GM10248 (cell line): ENCODE results near the gene LOX.

Source experiments
- CTCF ChIA-PET: fragments of 300-600 bp; sonication (Branson Sonifier 250); formaldehyde crosslinking; extraction: SDS; loops from one replicate; lab custom pipeline; 2021; ENCODE audit warnings: antibody characterized with exemption; lab: Yijun Ruan, JAX
- POLR2A ChIA-PET: fragments of 350-650 bp; sonication (Branson Sonifier 250); formaldehyde crosslinking; extraction: SDS; loops from one replicate; lab custom pipeline; 2020; ENCODE audit warnings: antibody characterized with exemption; lab: Yijun Ruan, JAX
- DNase-seq: peaks from one replicate; pipeline ENCODE4 v3.0.0; 2012; ENCODE audit errors: extremely low spot score
- TF ChIP-seq, protein P1 (sequence below): IDR thresholded peaks from 2 replicates; pipeline ENCODE4 v1.5.1; 2012; ENCODE audit warnings: mild to moderate bottlenecking, low read depth; ENCODE audit errors: extremely low read depth, missing control alignments, control extremely low read depth

The LOX gene

GRCh38 chr5:122050959-122051358, 27.1 kb downstream of the LOX start:
- DNase-seq: no peak
- ChIA-PET CTCF (no interaction called here), POLR2A (no interaction called here)
- TF ChIP-seq, protein P1, sequence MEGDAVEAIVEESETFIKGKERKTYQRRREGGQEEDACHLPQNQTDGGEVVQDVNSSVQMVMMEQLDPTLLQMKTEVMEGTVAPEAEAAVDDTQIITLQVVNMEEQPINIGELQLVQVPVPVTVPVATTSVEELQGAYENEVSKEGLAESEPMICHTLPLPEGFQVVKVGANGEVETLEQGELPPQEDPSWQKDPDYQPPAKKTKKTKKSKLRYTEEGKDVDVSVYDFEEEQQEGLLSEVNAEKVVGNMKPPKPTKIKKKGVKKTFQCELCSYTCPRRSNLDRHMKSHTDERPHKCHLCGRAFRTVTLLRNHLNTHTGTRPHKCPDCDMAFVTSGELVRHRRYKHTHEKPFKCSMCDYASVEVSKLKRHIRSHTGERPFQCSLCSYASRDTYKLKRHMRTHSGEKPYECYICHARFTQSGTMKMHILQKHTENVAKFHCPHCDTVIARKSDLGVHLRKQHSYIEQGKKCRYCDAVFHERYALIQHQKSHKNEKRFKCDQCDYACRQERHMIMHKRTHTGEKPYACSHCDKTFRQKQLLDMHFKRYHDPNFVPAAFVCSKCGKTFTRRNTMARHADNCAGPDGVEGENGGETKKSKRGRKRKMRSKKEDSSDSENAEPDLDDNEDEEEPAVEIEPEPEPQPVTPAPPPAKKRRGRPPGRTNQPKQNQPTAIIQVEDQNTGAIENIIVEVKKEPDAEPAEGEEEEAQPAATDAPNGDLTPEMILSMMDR: no peak

GRCh38 chr5:122040636-122041302, 37.3 kb downstream of the LOX start:
- no peak for DNase-seq
- CTCF ChIA-PET: interaction anchor here (1.2 kb wide), 2 partner anchors 11 to 246 kb away, joined by 3 read pairs; no protein-coding TSS in a partner anchor
- TF ChIP-seq, protein P1: no peak
- POLR2A ChIA-PET: no interaction called here

GRCh38 chr5:122036326-122036725, 41.7 kb downstream of the LOX start:
- CTCF ChIA-PET: interaction anchor here (0.8 kb wide), 1 partner anchor 67 kb away, joined by 3 read pairs; no protein-coding TSS in a partner anchor
- no peak for DNase-seq
- POLR2A ChIA-PET: no interaction called here
- TF ChIP-seq, protein P1: no peak

DNA sequence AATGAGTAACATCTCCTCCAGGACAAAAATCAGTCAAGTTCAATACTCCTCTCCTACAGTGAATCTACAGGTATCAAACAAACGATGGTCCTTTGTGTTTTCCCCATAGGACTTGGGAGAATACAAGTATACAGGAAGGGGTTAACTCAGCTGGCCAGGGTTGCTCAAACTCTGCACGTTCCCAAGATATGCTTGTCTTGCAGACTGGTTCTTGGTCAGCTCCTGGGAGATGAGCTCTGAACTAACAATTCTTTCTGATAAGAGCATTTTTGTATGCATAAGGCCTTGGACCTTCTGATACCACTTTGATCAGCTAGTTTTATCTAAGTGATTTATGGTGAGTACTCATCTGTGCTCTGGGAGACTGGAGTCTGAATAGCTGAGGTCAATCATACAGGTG, 42.1 kb downstream of the LOX start:
- no peak for DNase-seq
- TF ChIP-seq, protein P1: no peak
- ChIA-PET CTCF (interaction anchor here (0.8 kb wide), 1 partner anchor 67 kb away, joined by 3 read pairs; no protein-coding TSS in a partner anchor), POLR2A (no interaction called here)

- POLR2A ChIA-PET: no interaction called here
- TF ChIP-seq, protein P1: no peak
- CTCF ChIA-PET: interaction anchor here (1.4 kb wide), 1 partner anchor 10 kb away, joined by 3 read pairs; no protein-coding TSS in a partner anchor
- no peak for DNase-seq
These were observed 46.2 kb downstream of the LOX start for GRCh38 chr5:122031836-122032235.

- POLR2A ChIA-PET: no interaction called here
- DNase-seq: no peak
- CTCF ChIA-PET: interaction anchor here (1.4 to 1.5 kb wide), 2 partner anchors 12 to 31 kb away, joined by 3 to 5 read pairs; no protein-coding TSS in a partner anchor
- TF ChIP-seq, protein P1: no peak
These were observed 47.8 kb downstream of the LOX start for GRCh38 chr5:122030251-122030650.
